Suppressor macrophage treated with lipopolysaccharide for 4 hours (primary cell): Measurements from ENCODE around the gene APOC4.
"Not testable (repeated sequence)": the region's sequence is repeated elsewhere in the genome, so short reads cannot be mapped to it uniquely, and the experiment has no call there.

ENCODE experiments used
- DNase-seq: peaks from one replicate; pipeline ENCODE4 v3.0.0-alpha.2; 2020

The APOC4 gene

DNA sequence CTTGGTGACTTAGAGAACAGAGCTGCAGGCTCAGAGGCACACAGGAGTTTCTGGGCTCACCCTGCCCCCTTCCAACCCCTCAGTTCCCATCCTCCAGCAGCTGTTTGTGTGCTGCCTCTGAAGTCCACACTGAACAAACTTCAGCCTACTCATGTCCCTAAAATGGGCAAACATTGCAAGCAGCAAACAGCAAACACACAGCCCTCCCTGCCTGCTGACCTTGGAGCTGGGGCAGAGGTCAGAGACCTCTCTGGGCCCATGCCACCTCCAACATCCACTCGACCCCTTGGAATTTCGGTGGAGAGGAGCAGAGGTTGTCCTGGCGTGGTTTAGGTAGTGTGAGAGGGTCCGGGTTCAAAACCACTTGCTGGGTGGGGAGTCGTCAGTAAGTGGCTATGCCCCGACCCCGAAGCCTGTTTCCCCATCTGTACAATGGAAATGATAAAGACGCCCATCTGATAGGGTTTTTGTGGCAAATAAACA lies 17.8 kb upstream of the APOC4 start:
- DNase-seq = no peak

DNA sequence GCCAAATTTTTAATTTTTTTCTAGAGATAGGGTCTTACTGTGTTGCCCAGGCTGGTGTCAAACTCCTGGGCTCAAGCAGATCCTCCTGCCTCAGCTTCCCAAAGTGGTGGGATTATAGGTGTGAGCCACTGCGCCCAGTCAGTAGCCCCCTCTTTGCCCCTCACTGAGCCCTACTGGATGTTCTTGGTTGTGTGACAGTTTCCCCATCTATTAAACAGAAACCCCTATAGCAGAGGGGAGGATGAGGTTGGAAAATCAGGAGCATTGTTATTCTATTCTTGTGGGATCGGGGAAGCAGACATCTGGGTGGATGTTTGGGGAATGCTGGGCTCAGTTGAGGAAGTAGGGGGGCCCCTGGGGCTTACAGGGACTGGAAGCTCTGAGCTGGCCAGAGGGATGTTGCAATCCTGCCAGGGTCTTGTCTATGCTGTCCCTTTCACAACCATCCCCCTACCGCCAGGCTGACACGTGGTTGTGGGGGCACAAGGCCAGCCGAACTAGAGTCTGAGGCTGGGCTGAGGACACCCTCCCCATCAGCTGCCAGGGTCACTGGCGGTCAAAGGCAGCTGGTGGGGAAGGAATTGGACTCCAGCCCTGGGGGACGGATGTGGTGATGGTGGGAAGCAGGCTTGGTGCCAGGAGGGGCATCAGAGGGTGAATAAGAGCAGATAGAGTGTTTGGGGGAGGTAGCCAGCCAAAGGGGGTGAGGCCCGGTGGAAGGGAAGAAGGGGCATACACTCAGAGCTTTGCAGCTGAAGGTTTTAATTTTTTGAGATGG lies 16.7 kb upstream of the APOC4 start:
- DNase-seq = peak; percentile 86

DNA sequence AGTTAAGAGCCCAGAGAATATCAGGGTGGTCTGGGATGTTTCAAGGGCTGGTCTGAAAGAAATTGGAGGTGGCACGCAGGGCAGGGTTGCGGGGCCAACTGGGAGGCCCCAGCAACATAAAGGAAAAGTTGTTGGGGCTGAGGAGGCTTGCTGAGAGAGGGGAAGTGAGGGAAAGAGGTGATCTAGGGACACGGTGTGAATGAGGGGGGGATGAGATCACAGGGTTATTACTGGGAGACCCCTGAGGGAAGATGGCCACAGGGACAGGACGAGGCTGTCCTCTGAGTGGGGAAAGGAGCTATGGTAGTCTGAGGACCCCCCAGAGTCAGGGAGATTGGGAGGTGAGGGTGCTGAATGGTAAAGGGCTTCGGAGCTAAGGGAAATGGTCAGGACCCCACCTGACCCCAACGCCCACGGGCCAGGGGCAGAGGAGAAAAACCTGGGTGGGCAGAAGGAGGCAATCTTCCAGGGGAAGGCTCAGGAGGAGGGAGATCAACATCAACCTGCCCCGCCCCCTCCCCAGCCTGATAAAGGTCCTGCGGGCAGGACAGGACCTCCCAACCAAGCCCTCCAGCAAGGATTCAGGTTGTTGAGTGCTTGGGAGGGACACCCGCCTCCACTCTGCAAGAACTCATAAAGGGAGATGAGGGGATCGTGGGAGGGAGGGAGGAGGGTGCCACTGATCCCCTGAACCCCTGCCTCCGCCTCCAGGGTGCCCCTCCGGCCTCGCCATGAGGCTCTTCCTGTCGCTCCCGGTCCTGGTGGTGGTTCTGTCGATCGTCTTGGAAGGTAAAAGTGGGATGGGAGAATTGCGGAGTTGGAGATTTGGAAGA lies 15.6 kb upstream of the APOC4 start:
- not testable (repeated sequence) for DNase-seq

DNA sequence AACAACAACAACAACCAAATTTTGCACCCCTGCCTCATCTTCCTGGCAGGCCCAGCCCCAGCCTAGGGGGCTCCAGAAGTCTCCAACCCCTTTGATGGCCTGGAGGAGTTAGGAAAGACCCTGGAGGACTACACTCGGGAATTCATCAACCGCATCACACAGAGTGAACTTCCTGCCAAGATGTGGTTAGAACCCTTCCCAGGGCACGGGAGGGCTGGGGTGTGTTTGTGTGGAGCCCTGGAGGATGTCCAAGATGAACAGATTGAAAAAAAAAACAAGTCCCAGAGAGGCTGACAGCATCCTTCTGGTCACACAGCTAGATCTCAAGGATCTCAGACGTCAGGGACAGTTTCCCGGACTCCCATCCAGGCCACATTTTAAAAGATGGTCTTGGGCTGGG lies 14.3 kb upstream of the APOC4 start:
- no peak for DNase-seq

DNA sequence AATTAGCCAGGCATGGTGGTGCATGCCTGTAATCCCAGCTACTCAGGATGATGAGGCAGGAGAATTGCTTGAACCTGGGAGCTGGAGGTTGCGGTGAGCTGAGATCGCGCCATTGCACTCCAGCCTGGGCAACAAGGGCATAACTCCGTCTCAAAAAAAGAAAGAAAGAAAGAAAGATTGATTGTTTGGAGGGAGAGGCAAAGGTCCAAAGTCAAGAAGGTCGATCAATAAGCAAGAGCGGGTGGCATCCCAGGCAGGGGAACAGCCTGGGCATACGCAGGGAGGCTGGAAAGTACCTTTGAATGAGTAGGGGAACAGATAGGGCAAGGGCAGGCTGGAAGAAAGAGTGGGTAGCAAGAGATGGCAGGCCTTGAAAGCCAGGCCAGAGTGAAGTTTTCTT lies 11.9 kb upstream of the APOC4 start:
- no peak for DNase-seq

DNA sequence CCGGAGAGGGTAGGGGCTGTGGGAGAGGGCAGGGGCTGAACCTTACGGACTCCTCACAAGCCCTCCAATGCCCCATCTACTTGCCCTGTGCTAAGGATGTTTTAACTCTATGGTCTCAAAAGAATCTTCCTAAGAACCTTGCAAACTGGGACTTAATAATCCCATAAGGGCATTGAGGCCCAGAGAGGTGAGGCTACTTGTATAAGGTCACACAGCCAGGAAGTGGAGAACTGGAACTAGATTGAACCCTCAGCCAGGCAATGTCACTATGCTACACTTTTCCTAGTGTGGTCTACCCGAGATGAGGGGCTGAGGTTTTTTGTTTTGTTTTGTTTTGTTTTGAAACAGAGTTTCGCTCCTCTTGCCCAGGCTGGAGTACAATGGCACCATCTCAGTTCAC lies 10.5 kb upstream of the APOC4 start:
- DNase-seq = no peak

DNA sequence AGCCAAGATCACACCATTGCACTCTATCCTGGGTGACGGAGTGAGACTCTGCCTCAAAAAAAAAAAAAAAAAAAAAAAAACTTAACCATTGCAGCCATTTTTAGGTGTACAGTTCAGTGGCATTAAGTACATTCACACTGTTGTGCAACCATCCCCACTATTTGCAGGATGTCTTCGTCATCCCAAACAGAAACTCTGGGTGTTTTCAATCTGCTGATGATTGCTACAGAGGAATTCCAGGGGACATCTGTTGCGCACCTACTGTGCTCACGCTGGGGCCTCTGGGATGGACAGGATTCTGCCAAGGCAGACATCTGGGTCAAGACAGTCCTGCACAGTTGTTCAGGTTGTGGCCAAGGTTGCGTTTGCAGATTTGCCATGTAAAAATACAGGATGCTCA lies 2.4 kb upstream of the APOC4 start:
- DNase-seq = peak; percentile 58

DNA sequence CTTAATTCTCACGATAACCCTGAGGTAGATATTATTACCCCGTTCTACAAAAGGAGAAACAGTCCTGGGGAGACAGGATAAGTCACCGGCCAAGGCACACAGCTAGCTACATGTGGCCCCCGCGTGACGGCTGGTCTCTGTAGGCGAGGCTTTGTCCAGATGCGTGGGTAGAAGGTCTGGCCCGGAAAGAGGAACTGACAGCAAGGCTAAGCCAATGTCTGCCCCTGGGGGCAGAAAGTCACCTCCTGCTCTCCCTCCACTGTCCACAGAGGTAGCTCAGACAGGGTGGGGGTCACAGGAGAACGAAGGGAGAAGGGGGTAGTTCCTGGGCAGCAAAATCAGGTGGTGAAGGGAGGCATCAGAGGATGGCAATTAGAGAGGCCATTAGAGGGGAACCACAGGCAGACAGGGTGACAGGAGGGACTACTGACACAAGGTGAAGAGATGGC lies 1.8 kb downstream of the APOC4 start:
- DNase-seq = peak; percentile 95

DNA sequence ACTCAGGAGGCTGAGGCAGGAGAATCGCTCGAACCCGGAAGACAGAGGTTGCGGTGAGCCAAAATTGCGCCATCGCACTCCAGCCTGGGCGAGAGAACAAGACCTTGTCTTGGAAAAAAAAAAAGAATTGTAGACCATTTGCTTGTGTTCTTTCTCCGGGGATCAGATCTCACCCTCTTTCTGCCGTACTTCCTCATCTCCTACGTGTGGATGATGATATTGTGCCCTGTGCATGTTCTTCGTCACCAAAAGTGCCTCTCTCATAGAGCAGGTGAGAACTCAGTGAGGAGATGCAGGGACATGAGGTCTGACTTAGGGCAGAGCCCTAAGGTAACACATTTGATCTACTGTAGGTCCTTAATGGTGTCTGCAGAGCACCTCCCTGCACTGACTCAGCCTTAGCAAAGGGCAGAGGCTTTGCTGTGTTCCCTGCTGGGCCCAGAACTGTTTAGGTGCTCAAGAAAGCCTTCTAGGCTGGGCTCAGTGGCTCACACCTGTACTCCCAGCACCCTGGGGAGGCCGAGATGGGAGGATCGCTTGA lies 5.1 kb downstream of the APOC4 start:
- DNase-seq = no peak

DNA sequence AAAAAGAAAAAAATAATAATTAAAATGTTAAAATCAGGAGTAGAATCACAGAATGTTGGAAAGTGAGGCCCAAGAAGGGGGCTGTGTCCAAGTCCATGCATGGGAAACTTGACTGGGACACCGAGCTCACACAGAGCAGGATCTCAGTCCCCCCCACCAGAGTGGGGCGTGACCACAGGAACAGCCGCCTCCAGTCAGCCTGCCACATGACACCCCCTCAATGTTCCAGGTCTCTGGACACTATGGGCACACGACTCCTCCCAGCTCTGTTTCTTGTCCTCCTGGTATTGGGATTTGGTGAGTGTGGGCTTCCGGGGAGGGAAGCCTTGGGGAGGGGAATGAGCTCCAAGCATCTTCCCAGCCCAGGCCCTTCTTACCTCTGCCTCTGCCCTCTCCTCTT lies 6.2 kb downstream of the APOC4 start:
- no peak for DNase-seq

DNA sequence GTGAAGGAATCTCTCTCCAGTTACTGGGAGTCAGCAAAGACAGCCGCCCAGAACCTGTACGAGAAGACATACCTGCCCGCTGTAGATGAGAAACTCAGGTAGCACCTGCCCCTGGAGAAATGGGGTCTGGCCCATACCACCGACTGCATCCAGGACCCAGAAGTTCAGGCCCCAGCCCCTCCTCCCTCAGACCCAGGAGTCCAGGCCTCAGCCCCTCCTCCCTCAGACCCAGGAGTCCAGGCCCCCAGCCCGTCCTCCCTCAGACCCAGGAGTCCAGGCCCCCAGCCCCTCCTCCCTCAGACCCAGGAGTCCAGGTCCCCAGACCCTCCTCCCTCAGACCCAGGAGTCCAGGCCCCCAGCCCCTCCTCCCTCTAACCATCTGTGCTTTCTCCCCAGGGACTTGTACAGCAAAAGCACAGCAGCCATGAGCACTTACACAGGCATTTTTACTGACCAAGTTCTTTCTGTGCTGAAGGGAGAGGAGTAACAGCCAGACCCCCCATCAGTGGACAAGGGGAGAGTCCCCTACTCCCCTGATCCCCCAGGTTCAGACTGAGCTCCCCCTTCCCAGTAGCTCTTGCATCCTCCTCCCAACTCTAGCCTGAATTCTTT lies 6.8 kb downstream of the APOC4 start:
- DNase-seq = no peak

DNA sequence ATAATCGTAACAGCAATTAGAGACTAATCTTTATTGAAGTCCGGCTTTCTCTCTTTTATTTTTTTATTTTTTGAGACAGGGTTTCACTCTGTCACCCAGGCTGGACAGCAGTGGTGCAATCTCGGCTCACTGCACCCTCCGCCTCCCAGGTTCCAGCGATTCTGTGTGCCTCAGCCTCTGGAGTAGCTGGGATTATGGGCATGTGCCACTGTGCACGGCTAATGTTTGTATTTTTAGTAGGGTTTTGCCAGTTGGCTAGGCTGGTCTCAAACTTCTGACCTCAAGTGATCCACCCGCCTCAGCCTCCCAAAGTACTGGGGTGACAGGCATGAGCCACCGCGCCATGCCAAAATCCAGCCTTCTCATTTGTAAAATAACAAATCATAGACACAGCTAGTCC lies 7.5 kb downstream of the APOC4 start:
- no peak for DNase-seq

DNA sequence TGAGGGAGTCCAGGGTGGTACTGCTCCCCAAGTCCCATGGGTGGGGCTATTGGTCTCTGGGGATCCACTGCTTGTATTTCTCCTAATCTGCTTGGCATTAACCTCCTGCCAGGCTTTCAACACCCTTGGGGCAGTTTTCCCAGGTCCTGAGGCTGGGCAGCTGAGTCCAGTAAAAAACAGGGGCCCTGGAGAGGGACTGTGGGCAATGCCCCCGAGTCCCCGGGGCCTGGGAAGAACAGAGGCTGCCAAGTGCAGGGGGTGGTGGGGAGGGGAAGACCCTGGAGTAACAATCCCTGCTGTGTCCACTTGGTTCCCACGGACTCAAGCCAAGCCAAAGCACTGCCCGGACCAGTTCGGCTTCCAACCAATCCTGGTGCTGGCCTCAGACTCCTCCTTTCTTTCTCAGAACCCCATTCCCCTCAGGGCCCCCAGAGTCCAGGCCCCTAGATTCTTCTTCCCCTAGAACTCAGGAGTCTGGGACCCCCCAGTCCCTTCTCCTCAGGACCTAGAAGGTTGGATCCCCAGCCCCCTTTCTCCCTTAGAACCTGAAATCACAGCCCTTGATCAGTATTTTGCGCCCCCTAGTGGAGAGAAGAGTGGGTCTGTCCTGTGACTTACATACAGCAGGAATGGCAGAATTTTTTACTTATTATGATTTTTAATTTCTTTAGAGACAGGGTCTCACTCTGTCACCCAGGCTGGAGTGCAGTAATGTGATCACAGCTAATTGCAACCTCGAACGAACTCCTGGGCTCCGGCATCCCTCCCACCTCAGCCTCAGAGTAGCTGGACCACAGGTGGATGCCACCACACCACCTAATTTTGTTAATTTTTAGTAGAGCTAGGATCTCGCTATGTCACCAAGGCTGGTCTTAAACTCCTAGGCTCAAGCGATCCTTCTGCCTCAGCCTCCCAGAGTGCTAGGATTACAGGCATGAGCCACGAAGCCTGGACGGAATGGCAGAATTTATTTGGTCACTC lies 9.4 kb downstream of the APOC4 start:
- DNase-seq = peak; percentile 90

DNA sequence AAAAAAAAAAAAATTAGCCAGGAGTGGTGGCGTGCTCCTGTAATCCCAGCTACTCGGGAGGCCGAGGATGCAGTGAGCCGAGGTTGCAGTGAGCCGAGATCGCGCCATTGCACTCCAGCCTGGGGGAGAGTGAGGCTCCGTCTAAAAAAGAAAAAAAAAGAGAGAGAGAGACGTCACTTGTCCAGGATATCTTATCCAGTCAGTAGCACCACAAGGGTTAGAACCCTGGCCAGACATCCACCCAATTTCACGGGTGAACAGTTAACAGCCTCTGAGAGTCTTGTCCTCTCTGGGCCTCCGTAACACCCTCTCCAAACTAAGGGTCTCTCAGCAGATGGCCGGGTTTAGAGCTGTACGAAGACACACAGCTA lies 12.2 kb downstream of the APOC4 start:
- no peak for DNase-seq

DNA sequence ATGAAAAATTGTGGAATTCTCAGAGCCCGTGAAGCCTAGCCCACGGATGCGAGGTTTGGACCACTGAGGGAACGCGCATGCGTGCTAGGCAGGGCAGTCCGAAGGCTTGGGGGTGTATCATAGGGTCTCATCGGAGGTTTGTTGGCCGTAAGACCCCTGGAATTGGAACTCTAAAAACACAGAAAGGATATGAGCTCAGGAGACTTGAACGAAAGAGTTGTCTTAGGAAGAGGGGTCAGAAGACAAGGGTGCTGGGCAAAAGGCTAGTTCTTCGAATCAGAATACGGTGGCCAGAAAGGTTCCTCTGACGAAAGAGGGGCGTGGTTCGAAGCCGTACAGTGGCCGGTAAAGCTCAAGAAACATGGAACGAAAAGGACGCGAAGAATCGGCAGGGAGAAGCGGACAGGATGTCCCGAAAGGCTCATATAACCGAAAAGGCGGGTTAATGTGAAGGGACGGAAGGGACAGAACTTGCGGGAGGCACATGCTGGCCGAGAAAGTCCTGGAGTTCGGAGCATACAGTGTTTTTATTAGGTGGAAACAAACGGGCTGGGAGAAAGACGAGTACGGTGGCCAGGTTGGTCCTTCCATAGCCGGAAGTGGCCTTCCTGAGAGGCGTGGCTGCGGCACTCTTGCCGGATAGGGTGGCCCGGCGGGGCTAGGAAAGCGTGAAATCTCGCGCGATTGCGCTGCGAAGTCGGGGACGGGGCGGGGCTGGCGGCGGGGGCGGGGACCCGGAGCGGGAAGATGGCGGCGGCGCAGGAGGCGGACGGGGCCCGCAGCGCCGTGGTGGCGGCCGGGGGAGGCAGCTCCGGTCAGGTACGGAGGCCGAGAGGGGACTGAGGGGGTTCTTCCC lies 12.8 kb downstream of the APOC4 start, which contains the start of gene CLPTM1:
Gene CLPTM1 (plus strand): TSS at position 732 of the 856 bp plus-strand sequence. CDS start 16 bp downstream, at position 748.
- DNase-seq = peak; percentile 99

DNA sequence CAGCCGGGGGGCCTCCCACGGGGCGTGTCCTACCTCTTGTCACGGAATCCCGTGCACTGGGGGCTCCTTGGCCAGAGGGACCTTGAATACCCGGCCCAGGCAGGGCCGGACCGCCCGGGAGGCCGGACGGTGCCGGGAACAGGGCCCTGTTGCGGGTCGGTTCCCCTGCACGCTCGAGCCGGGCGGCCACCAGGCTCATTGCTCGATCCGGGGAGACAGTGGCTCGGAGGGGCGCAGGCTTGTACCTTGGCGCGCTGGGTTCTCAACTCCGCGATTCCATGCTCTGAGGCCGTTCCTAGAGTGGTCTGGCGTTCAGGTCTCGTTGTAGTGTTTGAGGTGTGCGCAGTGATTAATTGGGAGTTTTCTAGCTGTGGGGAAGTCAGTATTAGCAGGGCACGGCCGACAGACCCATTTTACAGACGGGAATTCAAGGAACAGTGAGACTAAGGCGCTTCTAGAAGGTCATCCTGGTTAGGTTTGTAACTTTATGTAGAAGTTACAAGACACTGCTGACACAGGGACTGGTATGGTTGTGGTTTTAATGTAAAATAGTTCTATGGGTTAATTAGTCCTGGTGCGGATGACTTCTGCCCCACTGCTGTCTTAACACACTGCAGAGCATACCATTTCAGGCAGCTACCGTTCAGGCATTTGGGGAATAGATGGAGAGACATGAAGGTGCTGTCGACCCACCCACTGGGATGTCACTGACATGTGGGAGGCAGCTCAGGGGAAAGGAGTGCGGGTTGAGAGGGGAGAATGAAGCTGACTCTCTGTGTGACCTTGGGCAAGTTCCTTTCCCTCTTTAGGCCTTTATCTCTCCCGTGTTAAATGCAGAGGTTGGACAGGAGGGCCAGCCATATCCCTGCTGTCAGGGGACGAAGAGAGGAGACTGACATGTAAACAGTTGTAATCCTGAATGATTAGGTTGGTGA lies 13.7 kb downstream of the APOC4 start:
- DNase-seq = peak; percentile 11

DNA sequence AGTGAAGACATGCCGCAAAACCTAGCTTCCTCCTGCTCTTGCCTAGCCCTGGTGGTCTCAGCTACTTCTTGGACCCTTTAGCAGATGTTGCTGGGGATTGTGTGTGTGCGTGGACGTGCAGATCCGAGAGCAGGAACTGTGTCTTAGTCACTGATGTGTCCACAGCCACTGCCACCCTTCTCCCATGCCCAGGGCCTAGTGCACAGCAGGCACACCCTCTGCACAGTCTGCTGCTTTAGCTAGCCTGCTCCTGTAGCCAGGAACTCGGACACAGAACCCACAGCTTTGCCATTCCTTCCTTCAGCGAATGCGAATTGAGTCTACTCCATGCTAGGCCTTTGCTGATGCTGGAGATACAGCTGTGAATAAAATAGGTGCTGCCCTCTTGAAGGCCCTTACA lies 15.5 kb downstream of the APOC4 start:
- no peak for DNase-seq

DNA sequence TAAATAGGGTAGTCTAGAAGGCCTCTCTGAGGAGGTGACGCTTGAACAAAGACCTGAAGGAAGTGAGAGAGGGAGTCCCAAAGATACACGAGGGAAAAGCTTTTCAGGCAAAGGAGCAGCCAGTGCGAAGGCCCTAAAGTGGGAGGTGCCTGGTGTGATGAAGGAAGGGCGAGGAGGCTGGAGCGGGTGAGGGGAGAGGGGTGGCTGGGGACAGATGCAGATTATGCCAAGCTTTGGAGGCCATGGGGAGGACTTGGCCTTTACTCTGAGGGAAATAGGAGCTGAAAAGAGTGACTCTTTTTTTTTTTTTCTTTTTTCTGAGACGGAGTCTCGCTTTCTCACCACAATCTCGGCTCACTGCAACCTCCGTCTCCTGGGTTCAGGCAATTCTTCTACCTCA lies 16.1 kb downstream of the APOC4 start:
- no peak for DNase-seq

DNA sequence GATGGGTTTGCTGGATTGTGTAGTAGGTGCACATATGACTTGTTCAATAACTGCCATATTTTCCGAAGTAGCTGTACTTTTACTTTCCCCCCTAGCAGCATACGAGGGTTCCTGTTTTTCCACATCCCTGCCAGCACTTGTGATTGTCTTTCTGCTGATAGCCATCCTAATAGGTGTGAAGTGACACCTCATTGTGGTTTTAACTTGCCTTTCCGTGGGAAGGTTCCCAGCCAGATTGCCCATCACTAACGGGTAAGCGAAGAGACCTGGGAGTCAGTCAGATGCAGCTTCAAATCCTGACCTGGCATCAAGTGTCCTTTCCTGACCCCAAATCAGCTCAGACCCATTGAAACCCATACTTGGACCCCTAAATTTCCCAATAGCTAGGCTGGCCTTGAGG lies 17.7 kb downstream of the APOC4 start:
- no peak for DNase-seq
